ENCODE measurements around the gene PRELID2.

Gene PRELID2

GRCh38 chr5:145804701-145805100 is 30.4 kb downstream of the PRELID2 start:
- ATAC-seq, result no peak
- no peak for TF ChIP-seq ZNF8 (CRISPR knock-in tag; IDR thresholded peaks at IDR 0.05)

- no peak for ATAC-seq
- TF ChIP-seq SNAI2 (CRISPR knock-in tag; IDR thresholded peaks at IDR 0.05) (no peak), TOX (CRISPR knock-in tag; IDR thresholded peaks at IDR 0.05; ENCODE audit: borderline replicate concordance) (no peak)
These were observed 31.8 kb downstream of the PRELID2 start for GRCh38 chr5:145803112-145804004.

- TF ChIP-seq ZNF70 (CRISPR knock-in tag; IDR thresholded peaks at IDR 0.05), result no peak
- TF ChIP-seq ZFP3 (CRISPR knock-in tag; IDR thresholded peaks at IDR 0.05), result no peak
- no peak for TF ChIP-seq ISL1 (CRISPR knock-in tag; IDR thresholded peaks at IDR 0.05)
- TF ChIP-seq ZFP30 (CRISPR knock-in tag; IDR thresholded peaks at IDR 0.05), result no peak
- TF ChIP-seq RARB (CRISPR knock-in tag; IDR thresholded peaks at IDR 0.05), result no peak
- no peak for TF ChIP-seq BACH2 (CRISPR knock-in tag; IDR thresholded peaks at IDR 0.05; ENCODE audit: borderline replicate concordance)
- no peak for TF ChIP-seq SNAI2 (CRISPR knock-in tag; IDR thresholded peaks at IDR 0.05)
- no peak for TF ChIP-seq OSR1 (CRISPR knock-in tag; IDR thresholded peaks at IDR 0.05)
- no peak for TF ChIP-seq PPARA (CRISPR knock-in tag; IDR thresholded peaks at IDR 0.05; ENCODE audit: borderline replicate concordance)
- no peak for TF ChIP-seq POU6F1 (CRISPR knock-in tag; IDR thresholded peaks at IDR 0.05; ENCODE audit: borderline replicate concordance, low read depth)
- no peak for TF ChIP-seq CSRNP3 (CRISPR knock-in tag; IDR thresholded peaks at IDR 0.05)
- TF ChIP-seq TCF4 (CRISPR knock-in tag; IDR thresholded peaks at IDR 0.05; ENCODE audit: borderline replicate concordance), result no peak
- no peak for TF ChIP-seq ESRRG (CRISPR knock-in tag; IDR thresholded peaks at IDR 0.05)
- TF ChIP-seq ZNF565 (CRISPR knock-in tag; conservative IDR thresholded peaks at IDR 0.05; ENCODE audit: low read depth), result no peak
- TF ChIP-seq PATZ1 (CRISPR knock-in tag; IDR thresholded peaks at IDR 0.05; ENCODE audit: borderline replicate concordance), result no peak
- TF ChIP-seq TOX (CRISPR knock-in tag; IDR thresholded peaks at IDR 0.05; ENCODE audit: borderline replicate concordance), result no peak
- no peak for TF ChIP-seq CSDC2 (CRISPR knock-in tag; IDR thresholded peaks at IDR 0.05)
- no peak for ATAC-seq
These were observed 33.9 kb downstream of the PRELID2 start for GRCh38 chr5:145801195-145801594.

- ATAC-seq, result no peak
These were observed 35.0 kb downstream of the PRELID2 start for GRCh38 chr5:145800181-145800580.

More at GRCh38 chr5:145800181-145800580, 35.0 kb downstream of the PRELID2 start:
- no peak for TF ChIP-seq ZNF565 (CRISPR knock-in tag; conservative IDR thresholded peaks at IDR 0.05; ENCODE audit: low read depth)
- no peak for TF ChIP-seq ZFP3 (CRISPR knock-in tag; IDR thresholded peaks at IDR 0.05)
- TF ChIP-seq CSRNP3 (CRISPR knock-in tag; IDR thresholded peaks at IDR 0.05), result no peak
- TF ChIP-seq CREB5 (CRISPR knock-in tag; IDR thresholded peaks at IDR 0.05; ENCODE audit: low read depth), result no peak
- no peak for TF ChIP-seq ZC3H10 (CRISPR knock-in tag; IDR thresholded peaks at IDR 0.05)
- no peak for TF ChIP-seq TOX (CRISPR knock-in tag; IDR thresholded peaks at IDR 0.05; ENCODE audit: borderline replicate concordance)
- no peak for TF ChIP-seq PATZ1 (CRISPR knock-in tag; IDR thresholded peaks at IDR 0.05; ENCODE audit: borderline replicate concordance)
- TF ChIP-seq ISL1 (CRISPR knock-in tag; IDR thresholded peaks at IDR 0.05), result no peak
- TF ChIP-seq OSR1 (CRISPR knock-in tag; IDR thresholded peaks at IDR 0.05), result no peak
- no peak for TF ChIP-seq TCF4 (CRISPR knock-in tag; IDR thresholded peaks at IDR 0.05; ENCODE audit: borderline replicate concordance)
- TF ChIP-seq PPARA (CRISPR knock-in tag; IDR thresholded peaks at IDR 0.05; ENCODE audit: borderline replicate concordance), result no peak
- no peak for TF ChIP-seq SNAI2 (CRISPR knock-in tag; IDR thresholded peaks at IDR 0.05)
